K562 (cell line): ENCODE measurements around the gene CREB3L2. TPM values are rescaled to one million over a fixed set of nuclear protein-coding genes. Genes with fewer than 3 reads are reported as not detected.

Source experiments
- ARHGAP35 ChIP-seq: fragments of 450-650 bp; IDR thresholded peaks from 2 replicates; pipeline ENCODE4 v1.6.1; 2018; ENCODE audit not compliant: partially characterized antibody
- BHLHE40 ChIP-seq: IDR thresholded peaks from 2 replicates; pipeline ENCODE4 v1.6.1; 2011; ENCODE audit warnings: low read length, improper control_type of control experiment
- FOS ChIP-seq: IDR thresholded peaks from 3 replicates; pipeline ENCODE4 v1.6.1; 2011; ENCODE audit not compliant: insufficient read length; ENCODE audit errors: extremely low read depth
- GATA2 ChIP-seq: sonication (generic); formaldehyde crosslinking; IDR thresholded peaks from 2 replicates; pipeline ENCODE4 v1.4.0; 2020; ENCODE audit warnings: mild to moderate bottlenecking, missing genetic modification reagents
- HINFP ChIP-seq: fragments of 450-650 bp; conservative IDR thresholded peaks from 2 replicates; pipeline ENCODE4 v1.6.1; 2016; ENCODE audit warnings: missing genetic modification characterization, low read depth, mild to moderate bottlenecking, control low read depth, missing compliant biosample characterization
- HMG20A ChIP-seq: fragments of 450-650 bp; formaldehyde crosslinking; conservative IDR thresholded peaks from 2 replicates; pipeline ENCODE4 v1.4.0; 2020; ENCODE audit warnings: mild to moderate bottlenecking, mixed read lengths
- IRF1 ChIP-seq: sonication (generic); formaldehyde crosslinking; IDR thresholded peaks from 2 replicates; pipeline ENCODE4 v1.8.0; 2022; ENCODE audit warnings: missing genetic modification reagents, mild to moderate bottlenecking, borderline replicate concordance
- MBD1 ChIP-seq: fragments of 250-450 bp; sonication (Bioruptor Pico); IDR thresholded peaks from 2 replicates; pipeline ENCODE4 v1.8.0; 2022; ENCODE audit warnings: inconsistent platforms
- MTA1 ChIP-seq: fragments of 450-650 bp; IDR thresholded peaks from 2 replicates; pipeline ENCODE4 v1.6.1; 2017; ENCODE audit warnings: borderline replicate concordance
- MYNN ChIP-seq, 2 experiments: sonication (generic); formaldehyde crosslinking in 1 of 2; IDR thresholded peaks; 2 replicates each; pipeline versions ENCODE4 v1.5.0 to v1.6.1; 2016 to 2020; ENCODE audit warnings: antibody characterized with exemption in 1 of 2, missing genetic modification reagents in 1 of 2
- RBBP5 ChIP-seq: fragments of 200-600 bp; sonication (generic); IDR thresholded peaks from 2 replicates; pipeline ENCODE4 v1.6.1; 2012; ENCODE audit warnings: borderline replicate concordance, mild to moderate bottlenecking, low read length, control low read depth, inconsistent platforms; ENCODE audit not compliant: insufficient read depth, poor library complexity, severe bottlenecking
- SRSF1 ChIP-seq: fragments of 200-400 bp; formaldehyde crosslinking; IDR thresholded peaks from 2 replicates; pipeline ENCODE4 v1.6.1; 2017; ENCODE audit warnings: mild to moderate bottlenecking, low read depth, low read length, moderate library complexity
- TFAP4 ChIP-seq: sonication (generic); formaldehyde crosslinking; IDR thresholded peaks from 2 replicates; pipeline ENCODE4 v1.8.0; 2022; ENCODE audit warnings: missing genetic modification reagents, mild to moderate bottlenecking, moderate library complexity, borderline replicate concordance
- TRIM28 ChIP-seq: fragments of 450-650 bp; IDR thresholded peaks from 2 replicates; pipeline ENCODE4 v1.6.1; 2017
- ZNF24 ChIP-seq: fragments of 450-650 bp; IDR thresholded peaks from 2 replicates; pipeline ENCODE4 v1.6.1; 2016
- ZNF41 ChIP-seq: fragments of 250-450 bp; sonication (Bioruptor Pico); conservative IDR thresholded peaks from 2 replicates; pipeline ENCODE4 v1.4.0; 2020; ENCODE audit warnings: mild to moderate bottlenecking
- ZNF76 ChIP-seq: fragments of 250-450 bp; sonication (Bioruptor Pico); IDR thresholded peaks from 2 replicates; pipeline ENCODE4 v1.4.0; 2020; ENCODE audit warnings: mild to moderate bottlenecking, moderate library complexity, borderline replicate concordance
- polyA plus RNA-seq, 8 experiments: library from polyadenylated mRNA; depleted of rRNA in 4 of 8; stranded (reverse) in 5 of 8; unstranded in 3 of 8; fragments of >200 nt; fragmentation: Nextera tagmentation in 2 of 8; fragmentation: Illumina TruSeq in 1 of 8; extraction: Ambion mirVana in 2 of 8; extraction: Trizol in 1 of 8; gene quantifications; 2 replicates each; pipeline versions ENCODE4 v1.2.1 to v1.2.3, GENCODE V29; 2011 to 2014; ENCODE audit warnings: inconsistent platforms in 1 of 8, missing spikeins in 1 of 8
- total RNA-seq, 7 experiments: library from RNA; depleted of rRNA in 6 of 7; stranded (reverse); fragments of >200 nt in 6 of 7; fragmentation: Illumina TruSeq in 2 of 7; extraction: Trizol in 2 of 7; gene quantifications; 2 replicates each; pipeline versions ENCODE4 v1.2.1 to v1.2.3, GENCODE V29; 2011 to 2021; ENCODE audit warnings: low replicate concordance in 1 of 7

Gene CREB3L2
- total and polyA plus RNA-seq, 9 of the 15 experiments (the other 6 are each of a cell fraction or from before 2014, with no cell fraction given), result 7.1 to 45.6 (median 15.8) TPM

- TF ChIP-seq MBD1 (CRISPR knock-in tag) (no peak), ZNF41 (no peak), MYNN (IDR thresholded peaks at IDR 0.05) (no peak), MYNN (CRISPR knock-in tag; IDR thresholded peaks at IDR 0.05) (no peak), SRSF1 (no peak), ZNF76 (CRISPR knock-in tag) (no peak), ARHGAP35 (no peak), BHLHE40 (no peak), IRF1 (CRISPR knock-in tag) (no peak), HINFP (tag) (no peak), FOS (no peak), TRIM28 (no peak), RBBP5 (no peak), HMG20A (CRISPR knock-in tag) (no peak), ZNF24 (peak; percentile 1; the same call in 1 of the 2 replicates), TFAP4 (no peak), GATA2 (peak; percentile 32; the same call in 1 of the 2 replicates), MTA1 (no peak)
Measured at GRCh38 chr7:137996386-137996851, 5.5 kb downstream of the CREB3L2 start (continued).
